GM18520 (cell line): ENCODE results near the gene CACNA1I.

Experiments
- ATAC-seq: cut with Tn5 transposase; IDR thresholded peaks from one replicate; pipeline ENCODE4 v1.9.1; 2021; ENCODE audit not compliant: unreplicated experiment

The CACNA1I gene

DNA sequence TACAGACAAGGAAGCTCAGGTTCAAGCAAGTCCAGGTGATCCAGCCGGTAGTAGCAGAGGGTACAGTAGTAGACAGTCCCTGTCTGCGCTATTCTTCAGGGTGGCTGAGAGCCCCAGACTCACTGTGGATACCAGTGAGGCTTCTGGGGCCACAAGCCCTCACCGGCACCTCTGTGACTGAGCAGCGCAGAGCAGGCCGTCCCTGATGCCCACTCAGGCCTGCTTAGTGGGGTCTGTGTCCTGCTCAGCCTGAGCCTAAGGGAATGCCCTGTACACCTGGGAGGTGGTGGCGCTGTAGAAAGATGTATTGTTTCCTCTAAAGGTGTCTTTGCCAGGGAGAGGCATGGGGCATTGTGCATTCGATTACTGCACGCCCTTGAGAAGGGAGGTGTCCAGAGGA lies 143.8 kb downstream of the CACNA1I start:
- ATAC-seq = no peak

DNA sequence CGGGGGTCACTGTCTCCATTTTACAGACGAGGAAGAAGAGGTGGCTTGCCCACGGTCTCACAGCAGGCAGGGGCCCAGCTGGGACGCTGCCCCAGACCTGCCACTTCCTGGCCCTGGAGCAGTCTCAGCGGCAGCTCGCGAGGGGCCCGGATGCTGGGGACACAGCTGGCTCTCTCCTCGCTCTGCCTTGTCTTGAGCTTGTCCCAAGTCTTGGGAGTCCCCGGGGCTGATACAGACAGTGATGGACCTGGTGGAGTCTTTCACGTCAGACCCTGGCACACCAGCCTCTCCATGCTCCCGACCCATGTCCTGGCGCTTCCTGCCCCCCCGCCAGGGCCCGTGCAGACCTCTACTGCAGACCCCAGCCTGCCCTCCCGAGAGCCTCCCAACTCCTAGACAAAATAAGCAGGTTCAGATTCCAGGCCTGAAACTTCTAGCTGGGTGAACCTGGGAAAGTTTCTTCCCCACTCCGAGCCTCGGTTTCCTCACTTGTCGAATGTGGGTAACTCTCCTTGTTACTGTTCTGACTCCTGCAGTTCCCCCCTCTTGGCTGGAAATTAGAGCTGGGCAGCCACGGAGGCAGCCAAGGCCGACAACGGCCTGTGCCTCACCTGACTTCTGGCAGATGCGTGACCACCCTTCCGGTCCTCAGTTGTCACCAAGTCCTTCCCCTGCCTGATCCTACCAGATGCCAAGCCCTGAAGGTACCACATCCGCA lies 145.4 kb downstream of the CACNA1I start:
- no peak for ATAC-seq

DNA sequence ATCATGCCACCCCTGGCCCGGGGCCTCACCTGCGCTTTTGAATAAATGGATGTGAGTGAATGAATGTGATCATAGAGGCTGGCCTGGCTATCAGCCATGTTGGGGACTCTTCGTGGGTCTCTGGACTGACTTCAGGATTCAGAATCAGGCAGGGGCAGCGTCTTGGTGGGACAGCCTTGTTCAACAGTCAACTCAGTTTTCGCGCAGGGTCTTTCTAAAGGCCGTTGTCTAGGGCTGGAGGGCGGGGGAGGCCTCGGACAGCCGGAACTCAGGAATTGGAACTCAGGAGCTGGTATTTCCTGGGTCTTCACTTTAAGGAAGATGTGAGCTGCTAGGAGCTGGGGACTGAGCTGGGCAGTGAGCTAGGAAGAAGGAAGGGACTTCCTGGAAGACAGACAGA lies 146.0 kb downstream of the CACNA1I start:
- ATAC-seq = no peak

DNA sequence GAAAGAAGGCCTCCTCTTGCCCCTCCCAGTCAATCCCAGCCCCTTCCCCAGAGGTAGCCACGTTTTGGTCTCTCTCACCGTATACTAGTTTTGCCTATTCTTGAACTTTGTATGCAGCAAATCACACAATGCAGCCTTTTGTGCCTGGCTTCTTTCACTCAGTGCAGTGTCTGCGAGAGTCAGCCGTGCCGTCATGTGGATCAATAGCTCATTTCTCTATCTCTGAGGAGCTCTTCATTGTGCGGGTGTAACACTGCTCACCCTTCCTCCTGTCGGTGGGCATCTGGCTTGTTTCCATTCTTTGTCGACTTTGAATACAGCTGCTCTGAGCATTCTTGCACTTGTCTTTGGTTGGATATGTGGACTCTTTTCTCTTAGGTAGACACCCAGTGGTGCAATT lies 146.5 kb downstream of the CACNA1I start:
- ATAC-seq = no peak

DNA sequence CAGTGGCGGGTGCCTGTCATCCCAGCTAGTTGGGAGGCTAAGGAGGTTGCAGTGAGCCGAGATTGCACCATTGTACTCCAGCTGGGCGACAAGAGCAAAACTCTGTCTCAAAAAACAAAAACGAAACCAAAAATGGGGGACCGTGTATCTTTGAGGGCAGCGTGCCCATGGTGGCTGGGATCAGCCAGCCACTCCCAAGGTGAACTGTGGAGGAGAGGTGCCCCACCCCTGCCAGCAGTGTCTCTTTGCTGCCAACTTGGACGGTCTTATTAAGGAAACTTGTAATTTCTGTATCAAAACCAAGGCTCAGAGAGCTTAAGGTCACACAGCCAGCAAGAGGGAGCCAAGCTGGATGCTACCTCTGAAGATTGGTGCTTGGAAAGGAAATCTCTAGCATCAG lies 147.7 kb downstream of the CACNA1I start:
- ATAC-seq = no peak

DNA sequence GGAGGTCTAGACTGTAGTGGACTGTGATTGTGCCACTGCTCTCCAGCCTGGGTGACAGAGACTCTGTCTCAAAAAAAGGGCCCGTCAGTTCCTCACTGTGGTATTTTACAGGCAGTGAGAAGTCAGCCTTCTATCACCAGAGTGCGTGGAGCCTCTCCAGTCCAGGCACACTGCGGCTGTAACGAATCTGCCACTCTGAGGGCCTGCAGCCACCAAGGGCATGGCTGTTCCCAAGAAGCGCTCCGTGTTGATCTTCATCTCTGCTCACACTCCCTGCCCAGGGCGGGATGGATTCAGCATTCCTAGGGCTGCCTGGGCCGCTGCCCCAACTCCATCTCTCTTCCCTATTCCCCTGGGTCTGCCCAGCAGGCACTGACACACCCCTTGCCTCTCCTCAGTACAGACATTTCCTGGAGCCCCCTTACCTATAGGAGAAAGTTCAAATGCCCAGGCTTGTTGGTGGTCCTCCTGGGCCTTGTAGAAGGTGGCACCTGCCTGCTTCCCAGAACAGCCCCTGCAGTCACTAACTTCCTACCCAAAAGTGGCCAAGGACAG lies 148.4 kb downstream of the CACNA1I start:
- no peak for ATAC-seq

DNA sequence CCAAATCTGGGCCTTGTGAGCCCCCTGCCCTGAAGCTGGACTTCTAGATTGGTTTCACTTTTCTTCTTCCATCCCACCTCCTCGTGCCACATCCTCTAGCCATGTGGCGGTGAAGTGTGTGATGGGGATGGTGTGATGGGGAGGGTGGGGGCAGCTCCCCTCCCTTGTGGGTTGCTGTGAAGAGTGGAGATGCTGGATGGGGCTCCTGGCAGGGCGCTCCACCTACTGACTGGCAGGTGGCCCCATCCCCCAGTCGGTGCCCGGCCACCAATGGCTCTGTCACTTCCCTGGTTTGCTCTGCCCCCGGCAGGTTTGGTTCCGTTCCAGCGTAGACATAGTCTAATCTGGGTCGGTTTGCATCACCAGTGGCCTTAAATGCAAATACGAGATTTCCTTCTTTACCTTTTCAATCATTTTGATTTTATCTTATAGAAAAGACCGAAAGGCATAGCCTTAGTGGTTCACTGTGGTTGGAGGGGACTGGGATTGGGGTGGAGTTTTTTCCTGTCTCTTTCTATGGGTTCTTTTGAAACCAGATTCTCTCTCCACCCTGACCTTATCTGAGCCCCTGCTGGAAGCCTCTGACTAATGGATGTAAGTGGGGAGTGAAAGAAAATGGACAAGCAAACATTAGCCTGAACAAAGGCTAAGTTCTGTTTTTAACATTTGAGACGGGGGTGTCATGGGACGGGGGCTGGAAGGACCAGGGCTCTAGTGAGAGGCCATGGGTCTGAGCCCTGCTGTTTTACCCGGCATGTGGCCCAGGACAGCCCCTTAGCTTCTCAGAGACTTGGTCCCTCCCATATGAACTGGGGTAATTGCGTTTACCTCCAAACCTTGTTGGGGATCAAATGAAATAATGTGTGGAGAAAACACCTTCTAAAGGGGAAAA lies 149.3 kb downstream of the CACNA1I start:
- no peak for ATAC-seq

DNA sequence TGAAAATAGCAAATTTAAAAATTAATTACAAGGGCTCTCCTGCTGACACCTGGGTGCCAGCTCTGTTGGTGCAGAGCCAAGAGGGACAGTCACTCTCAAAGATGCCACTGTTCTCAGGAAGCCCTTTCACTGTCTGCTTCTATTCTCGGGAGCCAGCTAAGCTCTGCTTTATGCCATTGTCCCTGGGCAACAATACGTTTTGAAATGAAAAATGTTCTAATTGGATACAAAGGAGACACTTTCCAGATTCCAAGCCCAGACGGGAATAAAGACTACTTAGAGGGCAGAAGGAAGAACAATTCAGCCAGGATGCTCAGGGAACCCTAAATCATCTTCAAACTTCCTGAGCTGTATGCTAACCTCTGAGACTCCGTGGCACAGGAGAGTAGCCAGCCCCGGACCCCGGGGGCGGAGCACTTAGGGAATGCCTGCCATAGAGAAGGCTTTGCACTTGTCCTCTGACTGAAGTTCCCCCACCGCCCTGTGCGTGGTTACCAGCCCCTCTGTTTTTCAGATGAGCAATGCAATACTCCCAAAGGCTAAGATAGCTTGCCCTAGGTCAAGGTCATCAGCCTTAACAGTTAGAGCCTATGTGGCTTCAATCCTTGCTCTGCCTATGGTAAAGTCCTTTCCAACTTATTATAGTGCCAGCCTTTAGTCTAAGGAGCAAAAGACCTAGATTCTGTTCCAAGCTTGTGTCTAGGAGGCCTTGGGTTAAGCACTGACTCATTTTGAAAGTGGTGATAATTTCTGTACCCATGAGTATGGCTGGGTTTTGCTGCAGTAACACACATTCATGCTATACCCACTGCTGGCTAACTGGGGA lies 150.9 kb downstream of the CACNA1I start:
- no peak for ATAC-seq

DNA sequence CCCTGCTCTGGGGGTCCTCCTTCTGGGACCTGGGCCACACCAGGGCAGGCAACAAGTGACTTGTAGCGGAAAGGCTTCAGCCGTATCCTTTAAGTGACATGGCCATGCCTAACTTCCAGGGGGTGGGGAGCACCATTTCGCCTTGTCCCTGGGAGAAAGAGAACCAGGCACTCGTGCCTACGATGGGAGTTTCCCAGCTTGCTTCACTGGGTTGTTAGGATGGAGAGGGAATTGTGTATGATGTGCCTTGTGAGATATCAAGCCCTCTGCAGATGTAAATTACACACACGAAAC lies 151.4 kb downstream of the CACNA1I start:
- ATAC-seq = no peak

DNA sequence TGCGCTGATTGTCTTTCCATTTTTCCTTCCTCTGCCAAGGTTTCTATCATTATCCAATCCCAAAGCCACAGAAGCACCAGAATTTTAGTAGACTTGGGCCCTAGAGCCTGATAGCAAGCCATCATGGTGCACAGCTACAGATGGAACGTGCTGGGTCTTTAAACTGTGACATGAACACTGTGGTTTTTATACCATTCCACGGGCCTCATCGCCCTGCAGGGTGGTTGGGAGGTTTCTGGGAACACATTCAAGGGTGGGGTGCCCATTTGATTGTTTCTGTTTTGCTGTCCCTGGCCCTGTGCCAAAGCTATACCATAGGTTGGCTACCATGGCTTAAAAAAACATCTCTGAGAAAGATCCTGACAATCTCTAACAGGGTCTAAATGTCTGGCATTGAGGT lies 151.9 kb downstream of the CACNA1I start:
- ATAC-seq = no peak

DNA sequence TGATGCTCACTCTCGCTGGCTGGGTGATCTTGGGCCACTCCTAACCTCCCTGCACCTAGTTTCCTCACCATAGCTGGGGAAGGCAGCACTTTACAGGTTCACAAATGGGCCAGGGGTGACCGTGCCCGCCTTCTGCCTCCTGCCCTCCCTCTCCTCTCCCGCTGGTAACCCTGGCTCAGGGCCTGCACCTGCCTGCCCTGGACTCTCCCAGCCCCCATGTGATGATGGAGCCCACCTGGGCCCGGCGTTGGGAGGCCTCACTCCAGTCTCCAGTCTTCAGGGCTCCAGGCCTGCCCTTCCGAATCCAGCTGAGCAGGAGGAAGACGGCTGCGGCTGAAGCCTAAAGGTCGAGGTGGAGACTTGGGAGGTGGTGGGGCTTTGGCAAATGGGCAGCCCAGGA lies 152.9 kb downstream of the CACNA1I start:
- ATAC-seq = no peak

DNA sequence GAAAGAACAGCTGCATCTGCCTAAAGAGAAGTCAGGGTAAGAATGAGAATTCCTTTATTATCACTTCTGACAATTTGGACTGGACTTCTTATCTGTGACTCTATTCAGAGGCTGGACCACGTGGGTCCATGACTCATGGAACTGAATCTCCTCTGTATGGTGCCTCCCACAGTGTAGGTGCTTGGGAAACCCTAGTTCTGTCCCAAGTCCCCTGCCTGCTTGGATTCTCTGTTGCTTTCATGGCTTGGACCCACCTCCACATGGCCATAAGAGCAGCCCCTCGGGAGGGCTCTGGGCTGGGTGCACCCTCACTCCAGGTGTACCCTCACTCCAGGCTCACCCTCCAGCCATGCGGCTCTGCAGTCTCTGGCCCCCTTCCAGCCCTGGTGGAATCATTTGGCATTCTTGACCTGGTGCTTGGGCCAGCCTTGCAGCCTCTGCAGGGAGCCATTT lies 153.4 kb downstream of the CACNA1I start:
- no peak for ATAC-seq

DNA sequence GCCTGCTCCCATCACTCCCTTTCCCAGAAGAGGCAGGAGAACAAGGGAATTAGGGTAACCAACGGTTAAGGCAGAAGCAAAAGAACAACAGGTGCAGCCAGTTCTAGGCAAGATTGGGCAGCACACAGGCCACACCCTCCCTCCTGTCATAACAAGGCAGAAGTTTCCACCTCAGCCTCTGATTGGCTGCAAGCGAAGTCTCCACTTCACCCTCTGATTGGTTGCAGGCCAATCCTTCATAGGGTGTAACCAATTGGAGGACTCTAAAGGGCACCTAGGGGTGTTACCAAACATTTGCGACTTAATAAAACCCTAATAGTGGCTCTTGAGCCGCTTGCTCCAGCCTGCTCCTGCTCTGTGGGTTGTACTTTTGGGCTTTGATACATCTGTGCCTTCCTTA lies 153.8 kb downstream of the CACNA1I start:
- ATAC-seq = no peak

DNA sequence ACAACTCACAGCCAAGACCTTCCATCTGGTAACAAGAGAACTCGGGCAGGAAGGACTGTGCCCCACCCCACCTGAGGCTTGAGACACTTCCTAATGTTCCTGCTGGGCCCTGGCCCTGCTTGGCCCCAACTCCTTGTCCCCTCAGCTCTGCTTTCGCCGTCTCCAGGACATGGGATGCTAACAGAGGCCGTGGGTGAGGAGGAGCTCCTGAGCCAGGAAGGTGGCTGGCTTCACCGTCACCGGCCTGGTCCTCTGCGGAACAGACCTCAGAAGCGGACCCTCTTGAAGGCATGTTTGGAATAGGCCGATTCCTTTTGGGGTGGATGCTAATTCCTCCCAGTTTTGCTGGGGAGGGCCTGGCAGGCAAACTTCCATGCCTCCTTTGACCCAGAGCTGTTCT lies 154.3 kb downstream of the CACNA1I start:
- ATAC-seq = no peak

DNA sequence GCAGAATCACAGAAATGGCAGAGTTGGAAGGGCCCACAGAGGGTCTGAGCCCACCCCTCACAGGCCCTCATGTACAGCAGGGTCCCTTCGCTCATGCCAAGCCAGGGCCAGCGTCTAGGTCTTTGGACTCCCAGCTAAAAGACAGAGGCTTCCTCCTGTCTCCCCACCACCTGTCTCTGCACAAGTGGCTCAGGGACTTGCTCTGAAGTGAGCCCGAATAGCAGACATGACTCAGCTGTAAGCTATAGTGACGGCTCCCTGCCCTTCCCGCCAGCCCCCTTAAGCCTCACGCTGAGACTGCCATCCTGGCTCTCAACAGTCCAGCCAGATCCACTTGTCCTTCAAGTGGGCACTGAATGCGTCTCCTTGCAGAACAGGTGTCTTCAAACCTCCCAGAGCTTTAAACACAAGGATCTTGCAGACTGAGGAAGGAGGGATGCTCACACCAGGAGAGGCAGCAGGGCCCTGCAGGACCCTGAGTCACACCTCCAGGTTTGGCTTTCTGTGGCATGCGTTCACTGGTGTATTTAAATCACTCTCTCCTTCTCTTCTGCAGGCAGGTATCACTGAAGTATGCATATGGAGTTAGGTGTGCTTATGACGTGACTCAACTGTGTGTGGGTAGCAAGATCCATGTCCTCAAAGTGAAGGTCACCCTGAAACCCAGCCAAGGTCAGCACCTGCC lies 154.9 kb downstream of the CACNA1I start:
- ATAC-seq = no peak

DNA sequence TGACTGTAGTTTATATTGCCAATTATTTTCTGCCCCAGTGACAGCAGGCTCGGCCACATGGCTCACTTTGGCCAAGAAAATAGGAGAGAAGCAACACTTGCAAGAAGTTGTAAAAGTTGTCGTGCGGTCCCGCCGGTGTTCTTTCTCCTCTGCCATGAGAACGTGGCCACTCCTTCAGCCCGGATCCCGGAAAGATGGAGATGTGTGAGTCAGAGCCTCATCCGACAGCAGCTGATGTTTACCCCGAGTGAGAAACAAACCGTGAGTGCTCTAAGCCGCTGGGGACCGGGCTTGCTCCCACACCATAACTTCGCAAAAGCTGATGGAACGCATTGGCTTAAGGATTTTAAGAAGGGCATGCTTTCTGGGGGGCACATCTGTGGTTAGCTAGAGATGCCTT lies 157.0 kb downstream of the CACNA1I start:
- ATAC-seq = no peak

DNA sequence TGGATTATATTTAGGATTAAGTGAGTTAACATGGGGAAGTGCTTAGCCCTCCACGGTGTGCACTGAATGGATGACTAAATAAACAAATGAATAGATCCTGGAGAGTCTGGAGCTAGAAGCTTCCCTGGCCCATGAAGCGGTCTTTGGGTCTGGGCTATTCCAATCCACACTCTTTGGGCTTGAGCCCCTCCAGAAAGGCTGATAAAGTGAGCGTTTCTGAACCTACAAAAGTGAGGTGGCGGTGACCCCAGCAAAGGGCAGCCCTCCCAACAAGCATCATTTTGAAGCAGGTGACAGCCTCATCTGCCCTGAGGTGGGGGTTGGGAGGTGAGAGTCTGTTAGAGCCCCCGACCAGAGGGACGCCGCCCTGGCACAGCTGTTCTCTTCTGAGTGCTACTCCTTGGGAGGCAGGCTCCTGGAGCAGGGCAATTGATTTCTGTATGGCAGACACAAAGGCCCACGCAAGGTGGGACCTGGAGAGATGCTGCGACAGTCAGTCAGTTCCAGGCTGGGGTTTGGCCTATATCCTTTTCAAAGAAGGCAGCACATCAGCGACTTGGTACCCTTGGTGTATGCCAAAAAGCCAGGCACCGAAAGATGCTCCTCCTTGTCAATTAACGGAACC lies 157.8 kb downstream of the CACNA1I start:
- ATAC-seq = no peak

DNA sequence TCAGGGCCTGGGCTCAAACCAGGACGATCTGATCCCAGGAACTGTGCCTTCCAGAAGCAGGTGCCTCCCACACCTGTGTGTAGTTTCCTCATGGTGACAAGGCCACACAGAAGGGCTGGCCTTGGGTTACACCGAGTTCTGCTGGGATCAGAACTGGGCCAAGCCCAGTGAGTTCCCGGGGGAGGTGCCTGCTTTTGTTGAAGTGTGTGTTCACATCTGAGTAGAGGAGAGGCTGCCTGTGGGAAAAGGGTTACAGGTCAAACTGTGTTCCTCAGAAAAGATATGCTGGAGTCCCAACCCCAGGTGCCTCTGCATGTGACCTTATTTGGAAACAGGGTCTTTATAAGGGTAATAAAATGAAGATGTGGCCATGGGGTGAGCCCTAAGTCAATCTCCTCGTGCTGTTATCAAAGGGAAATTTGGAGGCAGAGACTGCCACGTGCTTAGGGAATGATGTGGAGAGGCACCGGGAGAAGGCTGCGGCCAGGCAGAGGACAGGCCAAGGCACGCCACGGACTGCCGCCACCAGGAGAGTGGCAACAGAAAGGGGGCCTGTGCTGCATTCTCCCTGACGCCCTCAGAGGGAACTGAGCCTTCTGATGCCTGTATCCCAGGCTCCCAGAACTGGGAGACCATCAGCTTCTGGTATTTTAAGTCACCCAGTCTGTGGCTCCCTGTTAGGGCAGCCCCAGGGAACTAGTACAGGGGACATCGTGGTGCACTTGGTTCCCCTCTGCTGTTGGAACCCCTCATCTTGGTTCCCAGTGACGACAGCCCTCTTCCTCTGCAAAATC lies 158.8 kb downstream of the CACNA1I start:
- no peak for ATAC-seq

DNA sequence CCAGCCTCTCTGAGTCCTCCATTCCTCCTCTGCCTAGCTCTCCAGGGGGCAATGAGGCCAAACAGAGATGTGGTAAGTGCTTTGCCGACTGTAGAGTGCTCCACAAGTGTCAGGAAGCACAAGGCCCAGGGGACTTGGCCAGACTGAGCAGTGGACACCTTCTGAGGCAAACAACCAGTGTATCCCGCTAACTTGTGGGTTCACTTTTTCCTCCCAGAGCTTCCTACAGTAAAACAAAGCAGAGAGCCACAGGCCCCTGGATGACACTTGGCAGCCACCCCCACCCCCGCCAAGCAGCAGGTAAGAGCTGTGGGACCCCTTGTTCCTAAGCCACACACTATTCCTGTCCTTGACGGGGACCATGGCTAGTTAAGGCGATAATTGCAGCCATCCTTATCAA lies 160.9 kb downstream of the CACNA1I start:
- no peak for ATAC-seq
